Naive thymus-derived CD4-positive, alpha-beta T cell (primary cell): ENCODE data around the gene CHRNE. TPM values are rescaled to one million over a fixed set of nuclear protein-coding genes. Genes with fewer than 3 reads are reported as not detected.

Experiments
- ATAC-seq: fragments of 150-1000 bp; cut with Tn5 transposase; 2 replicates; pipeline ENCODE4 v1.10.0; 2021; ENCODE audit warnings: mild to moderate bottlenecking, moderate library complexity
- CTCF ChIA-PET: fragments of 350-600 bp; sonication (Branson Sonifier 250); formaldehyde crosslinking; loops from one replicate; lab custom pipeline; 2021; ENCODE audit warnings: antibody characterized with exemption; lab: Charles Lee
- POLR2A ChIA-PET: fragments of 350-600 bp; sonication (Branson Sonifier 250); formaldehyde crosslinking; loops from one replicate; lab custom pipeline; 2021; ENCODE audit warnings: antibody characterized with exemption, inconsistent platforms; lab: Charles Lee
- DNase-seq, 9 donors: peaks; one replicate each; pipeline versions ENCODE4 v3.0.0 to v3.0.0-alpha.2; 2020 to 2022; ENCODE audit warnings: mixed read lengths in 1 of 9
- H3K27ac ChIP-seq: one replicate; pipeline ENCODE4 v1.7.0; 2013; ENCODE audit warnings: mild to moderate bottlenecking, low read depth, low read length, moderate library complexity
- H3K27me3 ChIP-seq, 2 donors: one replicate each; pipeline ENCODE4 v1.7.0; 2013; ENCODE audit warnings: low read length in 2 of 2, mild to moderate bottlenecking in 2 of 2, moderate library complexity in 2 of 2; ENCODE audit not compliant: control insufficient read depth in 2 of 2, insufficient read depth in 2 of 2
- H3K36me3 ChIP-seq, 3 experiments: 1 replicate in 2 of 3; 2 replicates in 1 of 3; pipeline ENCODE4 v1.7.0; 2013; ENCODE audit warnings: low read length in 3 of 3, mild to moderate bottlenecking in 3 of 3, moderate library complexity in 1 of 3; ENCODE audit not compliant: insufficient read depth in 3 of 3, control insufficient read depth in 2 of 3
- H3K4me1 ChIP-seq, 2 donors: one replicate each; pipeline ENCODE4 v1.7.0; 2013; ENCODE audit warnings: low read length in 2 of 2, mild to moderate bottlenecking in 2 of 2, moderate library complexity in 1 of 2; ENCODE audit not compliant: control insufficient read depth in 2 of 2, insufficient read depth in 2 of 2
- H3K4me3 ChIP-seq: 2 replicates; pipeline ENCODE4 v1.7.0; 2013; ENCODE audit warnings: mild to moderate bottlenecking, low read length
- H3K9me3 ChIP-seq, 3 experiments: 1 replicate in 2 of 3; 2 replicates in 1 of 3; pipeline ENCODE4 v1.7.0; 2013; ENCODE audit warnings: low read length in 3 of 3; ENCODE audit not compliant: control insufficient read depth in 2 of 3
- H3K27ac Mint-ChIP-seq, 9 donors: one replicate each; pipeline ENCODE4 v1.8.0; 2020 to 2022; ENCODE audit warnings: mixed read lengths in 9 of 9, mild to moderate bottlenecking in 8 of 9, moderate library complexity in 5 of 9, inconsistent platforms in 2 of 9
- H3K27me3 Mint-ChIP-seq, 5 donors: one replicate each; pipeline ENCODE4 v1.8.0; 2021 to 2022; ENCODE audit warnings: mixed read lengths in 5 of 5, mild to moderate bottlenecking in 1 of 5
- H3K36me3 Mint-ChIP-seq, 5 donors: one replicate each; pipeline ENCODE4 v1.8.0; 2020 to 2022; ENCODE audit warnings: mixed read lengths in 5 of 5, mild to moderate bottlenecking in 3 of 5, inconsistent platforms in 1 of 5
- H3K4me1 Mint-ChIP-seq, 7 donors: one replicate each; pipeline ENCODE4 v1.8.0; 2020 to 2022; ENCODE audit warnings: mixed read lengths in 7 of 7, mild to moderate bottlenecking in 3 of 7, inconsistent platforms in 1 of 7
- H3K4me3 Mint-ChIP-seq, 10 donors: one replicate each; pipeline ENCODE4 v1.8.0; 2020 to 2022; ENCODE audit warnings: mild to moderate bottlenecking in 10 of 10, mixed read lengths in 10 of 10, moderate library complexity in 6 of 10, inconsistent platforms in 2 of 10
- H3K9me3 Mint-ChIP-seq, 11 donors: one replicate each; pipeline ENCODE4 v1.8.0; 2020 to 2022; ENCODE audit warnings: mixed read lengths in 11 of 11, mild to moderate bottlenecking in 4 of 11, inconsistent platforms in 1 of 11, moderate library complexity in 1 of 11
- intact Hi-C, 2 donors: fragments of 100-400 bp; cut with micrococcal nuclease; formaldehyde crosslinking; loops; one replicate each; pipeline ENCODE4 v1.15.1; 2023
- polyA plus RNA-seq, 2 donors: library from polyadenylated mRNA; unstranded; fragments of 300-500 nt; fragmentation: Illumina TruSeq; gene quantifications; one replicate each; pipeline ENCODE4 v1.2.3, GENCODE V29; 2021
- total RNA-seq, 6 experiments: library from RNA in 5 of 6; stranded (reverse) in 5 of 6; gene quantifications; 1 replicate in 5 of 6; 2 replicates in 1 of 6; pipeline ENCODE4 v1.2.3 and lab custom pipeline; 2021 to 2026

Gene CHRNE
- total and polyA plus RNA-seq, 7 experiments from 2014 or later: 0.24 to 6.5 (median 0.77) TPM; not detected in 1

DNA sequence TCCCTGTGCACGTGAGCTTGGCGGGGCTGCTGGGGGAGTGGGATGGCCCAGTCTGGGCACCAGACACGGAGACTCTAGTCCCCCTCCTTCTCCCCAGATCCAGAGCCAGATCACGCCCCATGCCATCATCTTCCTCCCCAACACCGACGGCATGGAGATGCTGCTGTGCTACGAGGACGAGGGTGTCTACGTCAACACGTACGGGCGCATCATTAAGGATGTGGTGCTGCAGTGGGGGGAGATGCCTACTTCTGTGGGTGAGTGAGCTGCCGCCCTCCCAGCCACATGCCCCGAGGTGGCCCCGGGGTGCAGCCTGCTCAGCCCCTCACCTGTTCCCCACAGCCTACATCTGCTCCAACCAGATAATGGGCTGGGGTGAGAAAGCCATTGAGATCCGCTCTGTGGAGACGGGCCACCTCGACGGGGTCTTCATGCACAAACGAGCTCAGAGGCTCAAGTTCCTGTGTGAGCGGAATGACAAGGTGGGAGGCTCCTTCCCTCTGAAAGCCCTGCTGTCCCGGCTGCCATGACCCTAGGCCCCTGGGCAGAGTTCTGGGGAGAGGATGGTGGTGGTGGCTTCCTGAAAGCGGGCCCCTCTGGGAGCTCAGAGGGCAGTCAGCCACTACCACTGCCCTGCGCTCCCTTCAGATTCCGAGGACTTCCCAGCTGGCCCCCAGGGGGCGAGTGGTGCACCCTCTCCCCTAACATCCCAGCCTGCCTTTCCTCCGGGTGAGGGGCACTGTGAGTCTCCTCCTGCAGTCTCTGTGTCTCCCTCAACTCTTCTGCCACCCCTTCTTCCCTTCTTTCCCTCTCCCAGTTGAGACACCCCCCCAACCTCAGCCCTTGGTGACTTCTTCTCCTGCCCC lies 6.3 kb downstream of the CHRNE start:
- H3K4me3 ChIP-seq: no peak overlapping the region
- no peak for ATAC-seq
- intact Hi-C loops: loop anchor here in 1 of 2 donors (5.0 kb wide), 1 partner anchor 339 kb away; the partner anchor contains the start of gene MYBBP1A
- no peaks in the 10 kb centered on the region for H3K27me3 ChIP-seq
- no peaks in the 10 kb centered on the region for H3K9me3 ChIP-seq
- Mint-ChIP-seq H3K27me3 (peaks cover 0 to 13% (median 0%) of the 10 kb centered on the region in 5 donors), H3K27ac (peak overlapping the region in 1 of 9 donors; percentile 70), H3K4me3 (no peak overlapping the region), H3K4me1 (peaks cover 0 to 24% (median 19%) of the 10 kb centered on the region in 7 donors), H3K36me3 (peaks cover 0 to 15% (median 0%) of the 10 kb centered on the region in 5 donors), H3K9me3 (peaks cover 0 to 2% (median 0%) of the 10 kb centered on the region in 11 donors)
- DNase-seq: no peak
- peaks cover 12 to 23% of the 10 kb centered on the region in 2 donors for H3K4me1 ChIP-seq
- no peak overlapping the region for H3K27ac ChIP-seq
- CTCF ChIA-PET: interaction anchor here (0.7 kb wide), 1 partner anchor 327 kb away, joined by 3 read pairs; no protein-coding TSS in a partner anchor
- H3K36me3 ChIP-seq: peaks cover 0 to 56% (median 15%) of the 10 kb centered on the region in 3 experiments
- POLR2A ChIA-PET: interaction anchor here (0.7 kb wide), 1 partner anchor 163 kb away, joined by 3 read pairs; no protein-coding TSS in a partner anchor

DNA sequence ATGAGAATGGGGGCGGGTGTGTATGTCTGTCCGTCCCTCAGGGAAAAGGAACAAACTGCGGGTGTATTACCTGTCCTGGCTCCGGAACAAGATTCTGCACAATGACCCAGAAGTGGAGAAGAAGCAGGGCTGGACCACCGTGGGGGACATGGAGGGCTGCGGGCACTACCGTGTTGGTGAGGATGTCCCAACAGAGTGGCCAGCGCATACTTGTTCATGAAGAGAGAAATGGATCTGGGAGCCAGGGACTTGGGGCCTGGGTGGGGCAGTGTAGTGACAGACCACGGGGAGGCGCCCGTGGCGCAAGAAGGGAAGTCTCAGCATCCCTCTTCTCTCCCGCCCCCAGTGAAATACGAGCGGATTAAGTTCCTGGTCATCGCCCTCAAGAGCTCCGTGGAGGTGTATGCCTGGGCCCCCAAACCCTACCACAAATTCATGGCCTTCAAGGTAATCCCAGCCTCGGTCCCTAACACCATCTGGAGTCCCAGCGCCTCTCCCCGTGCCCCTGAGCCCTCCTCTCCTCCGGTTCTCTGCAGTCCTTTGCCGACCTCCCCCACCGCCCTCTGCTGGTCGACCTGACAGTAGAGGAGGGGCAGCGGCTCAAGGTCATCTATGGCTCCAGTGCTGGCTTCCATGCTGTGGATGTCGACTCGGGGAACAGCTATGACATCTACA lies 7.1 kb downstream of the CHRNE start:
- intact Hi-C loops: loop anchor here in 1 of 2 donors (5.0 kb wide), 1 partner anchor 338 kb away; the partner anchor contains the start of gene MYBBP1A

DNA sequence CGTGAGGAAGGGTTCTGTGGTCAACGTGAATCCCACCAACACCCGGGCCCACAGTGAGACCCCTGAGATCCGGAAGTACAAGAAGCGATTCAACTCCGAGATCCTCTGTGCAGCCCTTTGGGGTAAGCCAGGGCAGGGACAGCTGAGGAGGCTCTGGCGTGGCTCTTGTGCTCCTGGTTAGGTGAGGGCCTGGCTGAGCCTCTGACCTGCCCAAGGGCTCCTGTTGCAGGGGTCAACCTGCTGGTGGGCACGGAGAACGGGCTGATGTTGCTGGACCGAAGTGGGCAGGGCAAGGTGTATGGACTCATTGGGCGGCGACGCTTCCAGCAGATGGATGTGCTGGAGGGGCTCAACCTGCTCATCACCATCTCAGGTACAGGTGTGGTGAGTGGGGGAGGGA lies 7.8 kb downstream of the CHRNE start:
- Histone ChIP-seq H3K4me1 (peaks cover 5 to 12% of the 10 kb centered on the region in 2 donors), H3K36me3 (peaks cover 9 to 70% (median 23%) of the 10 kb centered on the region in 3 experiments), H3K27me3 (no peaks in the 10 kb centered on the region), H3K4me3 (no peak overlapping the region), H3K27ac (no peak overlapping the region), H3K9me3 (no peaks in the 10 kb centered on the region)
- POLR2A ChIA-PET: interaction anchor here (1.5 kb wide), 1 partner anchor 158 kb away, joined by 3 read pairs; no protein-coding TSS in a partner anchor
- H3K4me3 Mint-ChIP-seq: no peak overlapping the region
- H3K9me3 Mint-ChIP-seq: peaks cover 0 to 2% (median 0%) of the 10 kb centered on the region in 11 donors
- H3K27ac Mint-ChIP-seq: peak overlapping the region in 2 of 9 donors; percentile 46 to 52
- CTCF ChIA-PET: no interaction called here
- peaks cover 0 to 15% (median 13%) of the 10 kb centered on the region in 7 donors for H3K4me1 Mint-ChIP-seq
- no peak for ATAC-seq
- no peak for DNase-seq
- peaks cover 0 to 7% (median 0%) of the 10 kb centered on the region in 5 donors for H3K27me3 Mint-ChIP-seq
- intact Hi-C loops: loop anchor here in 1 of 2 donors (5.0 kb wide), 1 partner anchor 338 kb away; the partner anchor contains the start of gene MYBBP1A
- H3K36me3 Mint-ChIP-seq: peaks cover 0 to 25% (median 0%) of the 10 kb centered on the region in 5 donors

More for the DNA sequence above, 7.1 kb downstream of the CHRNE start:
- Histone ChIP-seq H3K27me3 (no peaks in the 10 kb centered on the region), H3K9me3 (no peaks in the 10 kb centered on the region), H3K36me3 (peaks cover 5 to 63% (median 19%) of the 10 kb centered on the region in 3 experiments), H3K4me1 (peaks cover 12 to 19% of the 10 kb centered on the region in 2 donors), H3K27ac (no peak overlapping the region), H3K4me3 (no peak overlapping the region)
- no peak overlapping the region for H3K4me3 Mint-ChIP-seq
- DNase-seq: no peak
- CTCF ChIA-PET: interaction anchor here (0.7 kb wide), 1 partner anchor 326 kb away, joined by 3 read pairs; no protein-coding TSS in a partner anchor
- ATAC-seq: no peak
- H3K27ac Mint-ChIP-seq: peak overlapping the region in 1 of 9 donors; percentile 52
- peaks cover 0 to 20% (median 0%) of the 10 kb centered on the region in 5 donors for H3K36me3 Mint-ChIP-seq
- peaks cover 0 to 2% (median 0%) of the 10 kb centered on the region in 11 donors for H3K9me3 Mint-ChIP-seq
- H3K4me1 Mint-ChIP-seq: peaks cover 0 to 18% (median 15%) of the 10 kb centered on the region in 7 donors
- POLR2A ChIA-PET: interaction anchor here (0.7 to 1.5 kb wide), 2 partner anchors 159 to 162 kb away, joined by 3 read pairs; no protein-coding TSS in a partner anchor
- peaks cover 0 to 10% (median 0%) of the 10 kb centered on the region in 5 donors for H3K27me3 Mint-ChIP-seq

DNA sequence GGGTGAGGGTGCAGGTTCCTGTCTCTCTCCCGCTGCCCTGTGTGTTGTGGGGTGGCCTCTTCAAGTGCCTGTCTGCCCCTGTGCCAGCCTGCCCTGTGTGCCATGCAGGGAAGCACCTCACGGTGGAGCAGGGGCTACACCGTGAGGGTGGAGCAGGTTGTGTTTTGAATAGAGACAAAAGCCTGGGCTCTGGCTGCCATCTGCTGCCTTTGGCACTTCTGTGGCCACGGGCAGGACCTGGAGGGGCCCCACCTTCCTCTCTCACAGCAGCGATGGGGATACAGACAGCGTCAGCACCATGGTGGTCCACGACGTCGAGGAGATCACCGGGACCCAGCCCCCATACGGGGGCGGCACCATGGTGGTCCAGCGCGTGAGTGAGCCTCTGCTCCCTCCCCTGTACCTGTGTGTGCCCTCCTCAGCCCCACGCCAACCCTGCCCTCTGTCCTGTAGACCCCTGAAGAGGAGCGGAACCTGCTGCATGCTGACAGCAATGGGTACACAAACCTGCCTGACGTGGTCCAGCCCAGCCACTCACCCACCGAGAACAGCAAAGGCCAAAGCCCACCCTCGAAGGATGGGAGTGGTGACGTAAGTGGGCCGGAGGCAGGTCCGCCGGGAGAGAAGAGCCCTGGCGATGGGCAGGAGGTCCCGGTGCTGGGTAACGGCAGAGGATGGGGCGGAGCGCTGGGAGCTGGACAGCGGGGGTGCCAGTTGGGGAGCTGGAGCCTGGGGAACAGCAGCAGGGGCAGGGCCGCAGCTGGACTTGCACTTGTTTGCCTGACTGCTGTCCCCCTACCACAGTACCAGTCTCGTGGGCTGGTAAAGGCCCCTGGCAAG lies 9.0 kb downstream of the CHRNE start:
- Histone ChIP-seq H3K4me1 (peaks cover 0 to 6% of the 10 kb centered on the region in 2 donors), H3K27ac (no peak overlapping the region), H3K27me3 (no peaks in the 10 kb centered on the region), H3K36me3 (peaks cover 9 to 78% (median 23%) of the 10 kb centered on the region in 3 experiments), H3K4me3 (no peak overlapping the region), H3K9me3 (no peaks in the 10 kb centered on the region)
- intact Hi-C loops: no loop called here
- no peak overlapping the region for H3K4me3 Mint-ChIP-seq
- ATAC-seq (no peak), DNase-seq (no peak)
- H3K27me3 Mint-ChIP-seq: no peaks in the 10 kb centered on the region
- no peaks in the 10 kb centered on the region for H3K9me3 Mint-ChIP-seq
- H3K36me3 Mint-ChIP-seq: peaks cover 0 to 30% (median 4%) of the 10 kb centered on the region in 5 donors
- POLR2A ChIA-PET: interaction anchor here (1.5 kb wide), 1 partner anchor 157 kb away, joined by 3 read pairs; no protein-coding TSS in a partner anchor
- CTCF ChIA-PET: interaction anchor here (0.8 kb wide), 1 partner anchor 196 kb away, joined by 3 read pairs; no protein-coding TSS in a partner anchor
- H3K4me1 Mint-ChIP-seq: peaks cover 0 to 12% (median 6%) of the 10 kb centered on the region in 7 donors
- no peak overlapping the region for H3K27ac Mint-ChIP-seq

DNA sequence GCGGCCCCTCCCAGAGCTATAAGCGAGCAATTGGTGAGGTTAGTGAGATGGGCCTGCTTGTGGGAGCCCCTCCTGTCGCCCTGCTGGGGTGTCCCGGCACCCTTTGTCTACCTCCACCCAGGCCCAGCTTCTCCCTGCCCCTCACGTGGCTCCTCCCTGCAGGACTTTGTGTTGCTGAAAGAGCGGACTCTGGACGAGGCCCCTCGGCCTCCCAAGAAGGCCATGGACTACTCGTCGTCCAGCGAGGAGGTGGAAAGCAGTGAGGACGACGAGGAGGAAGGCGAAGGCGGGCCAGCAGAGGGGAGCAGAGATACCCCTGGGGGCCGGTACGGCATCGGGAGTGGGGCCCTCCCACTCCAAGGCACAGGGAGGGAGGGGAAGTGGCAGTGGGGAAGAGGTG lies 9.6 kb downstream of the CHRNE start:
- H3K4me1 ChIP-seq: no peaks in the 10 kb centered on the region
- peaks cover 0 to 7% (median 3%) of the 10 kb centered on the region in 7 donors for H3K4me1 Mint-ChIP-seq
- peaks cover 0 to 30% (median 5%) of the 10 kb centered on the region in 5 donors for H3K36me3 Mint-ChIP-seq
- ChIA-PET POLR2A (no interaction called here), CTCF (no interaction called here)
- no peaks in the 10 kb centered on the region for H3K27me3 Mint-ChIP-seq
- H3K9me3 ChIP-seq: no peaks in the 10 kb centered on the region
- ATAC-seq (no peak), DNase-seq (no peak)
- intact Hi-C loops: no loop called here
- no peak overlapping the region for H3K4me3 Mint-ChIP-seq
- no peaks in the 10 kb centered on the region for H3K9me3 Mint-ChIP-seq
- H3K27me3 ChIP-seq: no peaks in the 10 kb centered on the region
- no peak overlapping the region for H3K27ac ChIP-seq
- no peak overlapping the region for H3K27ac Mint-ChIP-seq
- H3K4me3 ChIP-seq: no peak overlapping the region
- peaks cover 9 to 78% (median 23%) of the 10 kb centered on the region in 3 experiments for H3K36me3 ChIP-seq
